GM19455 (cell line): ENCODE measurements around the gene HBA1.
"Not testable (repeated sequence)": the region's sequence is repeated elsewhere in the genome, so short reads cannot be mapped to it uniquely, and the experiment has no call there.

Experiments
- ATAC-seq: cut with Tn5 transposase; IDR thresholded peaks from one replicate; pipeline ENCODE4 v1.9.1; 2021; ENCODE audit not compliant: unreplicated experiment

HBA1 gene

DNA sequence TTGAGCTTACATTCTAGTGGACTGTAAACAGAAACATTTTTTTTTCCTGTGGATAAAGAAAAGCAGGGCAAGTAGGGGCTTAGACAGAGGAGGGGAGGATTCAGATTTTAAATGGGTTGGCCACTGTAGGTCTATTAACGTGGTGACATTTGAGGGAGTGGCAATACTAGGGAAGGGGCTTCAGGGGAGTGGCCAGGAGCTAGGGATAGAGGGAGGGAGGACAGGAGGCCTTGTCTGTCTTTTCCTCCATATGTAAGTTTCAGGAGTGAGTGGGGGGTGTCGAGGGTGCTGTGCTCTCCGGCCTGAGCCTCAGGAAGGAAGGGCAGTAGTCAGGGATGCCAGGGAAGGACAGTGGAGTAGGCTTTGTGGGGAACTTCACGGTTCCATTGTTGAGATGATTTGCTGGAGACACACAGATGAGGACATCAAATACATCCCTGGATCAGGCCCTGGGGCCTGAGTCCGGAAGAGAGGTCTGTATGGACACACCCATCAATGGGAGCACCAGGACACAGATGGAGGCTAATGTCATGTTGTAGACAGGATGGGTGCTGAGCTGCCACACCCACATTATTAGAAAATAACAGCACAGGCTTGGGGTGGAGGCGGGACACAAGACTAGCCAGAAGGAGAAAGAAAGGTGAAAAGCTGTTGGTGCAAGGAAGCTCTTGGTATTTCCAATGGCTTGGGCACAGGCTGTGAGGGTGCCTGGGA is 17.2 kb upstream of the HBA1 start:
- ATAC-seq = no peak

GRCh38 chr16:160242-160641 is 16.2 kb upstream of the HBA1 start:
- ATAC-seq = not testable (repeated sequence)

GRCh38 chr16:160691-161190 is 15.7 kb upstream of the HBA1 start:
- no peak for ATAC-seq

GRCh38 chr16:162271-162991 is 14.0 kb upstream of the HBA1 start:
- no peak for ATAC-seq

DNA sequence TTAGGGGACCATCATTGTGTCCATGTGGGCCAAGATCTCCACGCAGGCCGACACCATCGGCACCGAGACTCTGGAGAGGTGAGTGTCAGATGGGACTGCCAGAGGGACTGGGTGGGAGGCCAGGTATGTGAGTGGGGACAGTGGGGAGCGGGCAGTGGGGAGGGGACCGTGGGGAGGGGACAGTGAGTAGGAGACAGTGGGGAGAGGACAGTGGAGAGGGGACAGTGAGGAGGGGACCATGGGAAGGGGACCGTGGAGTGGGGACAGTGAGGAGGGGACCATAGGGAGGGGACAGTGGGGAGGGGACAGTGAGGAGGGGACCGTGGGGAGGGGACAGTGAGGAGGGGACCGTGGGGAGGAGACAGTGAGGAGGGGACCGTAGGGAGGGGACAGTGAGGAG is 13.3 kb upstream of the HBA1 start:
- ATAC-seq = not testable (repeated sequence)

DNA sequence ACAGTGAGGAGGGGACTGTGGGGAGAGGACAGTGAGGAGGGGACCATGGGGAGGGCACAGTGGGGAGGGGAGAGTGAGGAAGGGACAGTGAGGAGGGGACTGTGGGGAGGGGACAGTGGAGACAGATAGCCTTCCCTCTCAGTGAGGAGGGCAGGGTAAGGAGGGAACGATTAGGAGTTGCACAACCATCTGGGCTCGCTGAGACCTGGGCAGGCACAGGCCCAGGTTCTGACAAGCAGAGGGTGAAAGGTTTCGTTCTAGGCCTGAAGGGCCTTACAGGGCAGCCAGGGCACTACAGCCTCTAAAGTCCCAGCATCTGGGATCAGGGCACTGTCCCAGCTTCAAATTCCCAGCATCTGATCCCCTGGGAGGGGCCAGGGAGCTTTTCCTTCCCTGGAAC is 12.8 kb upstream of the HBA1 start:
- not testable (repeated sequence) for ATAC-seq

GRCh38 chr16:164134-164823 is 12.2 kb upstream of the HBA1 start:
- ATAC-seq = not testable (repeated sequence)

- ATAC-seq = no peak
These were observed 11.5 kb upstream of the HBA1 start for GRCh38 chr16:164827-165538.

GRCh38 chr16:165539-166374 is 10.7 kb upstream of the HBA1 start, which contains the start of gene HBM:
Gene HBM (plus strand): TSS chr16:165978. CDS start chr16:165998, 20 bp downstream.
- no peak for ATAC-seq

GRCh38 chr16:166375-167121 is 9.9 kb upstream of the HBA1 start:
- ATAC-seq = no peak

DNA sequence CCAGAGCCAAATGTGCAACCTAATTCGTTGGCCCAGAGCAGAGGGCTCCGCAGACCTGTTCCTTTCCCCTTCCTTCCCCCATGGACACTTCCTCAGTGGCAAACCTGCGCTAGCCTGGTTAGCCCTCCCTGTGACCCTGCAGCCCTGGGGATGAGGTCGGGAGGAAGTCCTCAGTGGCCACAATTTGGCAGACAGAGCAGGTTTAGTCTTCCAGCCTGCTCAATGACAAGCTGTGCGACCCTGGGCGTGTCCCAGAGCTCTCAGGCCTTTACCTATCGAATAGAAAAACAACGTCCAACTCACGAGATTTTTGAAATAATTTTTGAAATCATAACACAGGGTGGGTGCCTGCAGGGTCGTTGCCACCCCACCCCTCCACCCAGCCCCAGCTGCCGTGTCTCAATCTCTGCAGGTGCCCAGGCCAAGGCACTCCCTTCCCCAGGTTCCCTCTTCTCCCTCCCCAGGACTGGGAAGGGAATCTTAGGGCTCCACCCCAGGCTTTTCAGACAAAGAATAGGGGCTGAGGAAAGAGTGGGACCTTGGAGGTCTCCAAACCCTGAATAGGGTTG is 9.3 kb upstream of the HBA1 start:
- no peak for ATAC-seq

GRCh38 chr16:168424-168823 is 8.1 kb upstream of the HBA1 start:
- ATAC-seq = no peak

DNA sequence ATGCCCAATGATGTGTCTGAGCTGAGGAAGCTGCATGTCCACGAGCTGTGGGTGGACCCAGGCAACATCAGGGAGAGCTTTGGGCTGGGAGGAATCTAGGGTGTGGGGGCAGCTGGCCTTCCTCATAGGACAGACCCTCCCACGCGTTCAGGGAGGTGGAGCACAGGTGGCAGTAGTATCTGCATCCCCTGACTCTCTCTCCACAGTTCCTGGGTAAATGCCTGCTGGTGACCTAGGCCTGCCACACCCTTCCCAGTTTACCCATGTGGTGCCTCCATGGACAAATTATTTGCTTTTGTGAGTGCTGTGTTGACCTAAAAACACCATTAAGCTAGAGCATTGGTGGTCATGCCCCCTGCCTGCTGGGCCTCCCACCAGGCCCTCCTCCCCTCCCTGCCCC is 7.5 kb upstream of the HBA1 start:
- ATAC-seq = no peak

DNA sequence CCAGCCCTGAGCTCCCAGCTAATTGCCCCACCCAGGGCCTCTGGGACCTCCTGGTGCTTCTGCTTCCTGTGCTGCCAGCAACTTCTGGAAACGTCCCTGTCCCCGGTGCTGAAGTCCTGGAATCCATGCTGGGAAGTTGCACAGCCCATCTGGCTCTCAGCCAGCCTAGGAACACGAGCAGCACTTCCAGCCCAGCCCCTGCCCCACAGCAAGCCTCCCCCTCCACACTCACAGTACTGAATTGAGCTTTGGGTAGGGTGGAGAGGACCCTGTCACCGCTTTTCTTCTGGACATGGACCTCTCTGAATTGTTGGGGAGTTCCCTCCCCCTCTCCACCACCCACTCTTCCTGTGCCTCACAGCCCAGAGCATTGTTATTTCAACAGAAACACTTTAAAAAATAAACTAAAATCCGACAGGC is 6.4 kb upstream of the HBA1 start:
- not testable (repeated sequence) for ATAC-seq

DNA sequence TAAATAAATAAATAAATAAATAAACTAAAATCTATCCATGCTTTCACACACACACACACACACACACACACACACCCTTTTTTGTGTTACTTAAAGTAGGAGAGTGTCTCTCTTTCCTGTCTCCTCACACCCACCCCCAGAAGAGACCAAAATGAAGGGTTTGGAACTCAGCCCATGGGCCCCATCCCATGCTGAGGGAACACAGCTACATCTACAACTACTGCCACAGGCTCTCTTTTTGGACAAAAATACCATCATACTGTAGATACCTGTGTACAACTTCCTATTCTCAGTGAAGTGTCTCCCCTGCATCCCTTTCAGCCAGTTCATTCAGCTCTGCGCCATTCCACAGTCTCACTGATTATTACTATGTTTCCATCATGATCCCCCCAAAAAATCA is 5.7 kb upstream of the HBA1 start:
- no peak for ATAC-seq

- ATAC-seq = not testable (repeated sequence)
These were observed 4.0 kb upstream of the HBA1 start, which contains the start of gene HBA2 for GRCh38 chr16:172374-172941. Gene HBA2 (plus strand): TSS chr16:172876. CDS start chr16:172913, 37 bp downstream.

DNA sequence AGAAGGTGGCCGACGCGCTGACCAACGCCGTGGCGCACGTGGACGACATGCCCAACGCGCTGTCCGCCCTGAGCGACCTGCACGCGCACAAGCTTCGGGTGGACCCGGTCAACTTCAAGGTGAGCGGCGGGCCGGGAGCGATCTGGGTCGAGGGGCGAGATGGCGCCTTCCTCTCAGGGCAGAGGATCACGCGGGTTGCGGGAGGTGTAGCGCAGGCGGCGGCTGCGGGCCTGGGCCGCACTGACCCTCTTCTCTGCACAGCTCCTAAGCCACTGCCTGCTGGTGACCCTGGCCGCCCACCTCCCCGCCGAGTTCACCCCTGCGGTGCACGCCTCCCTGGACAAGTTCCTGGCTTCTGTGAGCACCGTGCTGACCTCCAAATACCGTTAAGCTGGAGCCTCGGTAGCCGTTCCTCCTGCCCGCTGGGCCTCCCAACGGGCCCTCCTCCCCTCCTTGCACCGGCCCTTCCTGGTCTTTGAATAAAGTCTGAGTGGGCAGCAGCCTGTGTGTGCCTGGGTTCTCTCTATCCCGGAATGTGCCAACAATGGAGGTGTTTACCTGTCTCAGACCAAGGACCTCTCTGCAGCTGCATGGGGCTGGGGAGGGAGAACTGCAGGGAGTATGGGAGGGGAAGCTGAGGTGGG is 3.1 kb upstream of the HBA1 start:
- ATAC-seq = not testable (repeated sequence)
